Nucleus accumbens (tissue), 56 donors: ENCODE results near the gene SLC22A23.

ENCODE experiments used
- DNase-seq, 56 donors: peaks; one replicate each; lab custom pipeline; 2025; lab: John Stamatoyannopoulos, UW

The SLC22A23 gene, protein sequence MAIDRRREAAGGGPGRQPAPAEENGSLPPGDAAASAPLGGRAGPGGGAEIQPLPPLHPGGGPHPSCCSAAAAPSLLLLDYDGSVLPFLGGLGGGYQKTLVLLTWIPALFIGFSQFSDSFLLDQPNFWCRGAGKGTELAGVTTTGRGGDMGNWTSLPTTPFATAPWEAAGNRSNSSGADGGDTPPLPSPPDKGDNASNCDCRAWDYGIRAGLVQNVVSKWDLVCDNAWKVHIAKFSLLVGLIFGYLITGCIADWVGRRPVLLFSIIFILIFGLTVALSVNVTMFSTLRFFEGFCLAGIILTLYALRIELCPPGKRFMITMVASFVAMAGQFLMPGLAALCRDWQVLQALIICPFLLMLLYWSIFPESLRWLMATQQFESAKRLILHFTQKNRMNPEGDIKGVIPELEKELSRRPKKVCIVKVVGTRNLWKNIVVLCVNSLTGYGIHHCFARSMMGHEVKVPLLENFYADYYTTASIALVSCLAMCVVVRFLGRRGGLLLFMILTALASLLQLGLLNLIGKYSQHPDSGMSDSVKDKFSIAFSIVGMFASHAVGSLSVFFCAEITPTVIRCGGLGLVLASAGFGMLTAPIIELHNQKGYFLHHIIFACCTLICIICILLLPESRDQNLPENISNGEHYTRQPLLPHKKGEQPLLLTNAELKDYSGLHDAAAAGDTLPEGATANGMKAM

DNA sequence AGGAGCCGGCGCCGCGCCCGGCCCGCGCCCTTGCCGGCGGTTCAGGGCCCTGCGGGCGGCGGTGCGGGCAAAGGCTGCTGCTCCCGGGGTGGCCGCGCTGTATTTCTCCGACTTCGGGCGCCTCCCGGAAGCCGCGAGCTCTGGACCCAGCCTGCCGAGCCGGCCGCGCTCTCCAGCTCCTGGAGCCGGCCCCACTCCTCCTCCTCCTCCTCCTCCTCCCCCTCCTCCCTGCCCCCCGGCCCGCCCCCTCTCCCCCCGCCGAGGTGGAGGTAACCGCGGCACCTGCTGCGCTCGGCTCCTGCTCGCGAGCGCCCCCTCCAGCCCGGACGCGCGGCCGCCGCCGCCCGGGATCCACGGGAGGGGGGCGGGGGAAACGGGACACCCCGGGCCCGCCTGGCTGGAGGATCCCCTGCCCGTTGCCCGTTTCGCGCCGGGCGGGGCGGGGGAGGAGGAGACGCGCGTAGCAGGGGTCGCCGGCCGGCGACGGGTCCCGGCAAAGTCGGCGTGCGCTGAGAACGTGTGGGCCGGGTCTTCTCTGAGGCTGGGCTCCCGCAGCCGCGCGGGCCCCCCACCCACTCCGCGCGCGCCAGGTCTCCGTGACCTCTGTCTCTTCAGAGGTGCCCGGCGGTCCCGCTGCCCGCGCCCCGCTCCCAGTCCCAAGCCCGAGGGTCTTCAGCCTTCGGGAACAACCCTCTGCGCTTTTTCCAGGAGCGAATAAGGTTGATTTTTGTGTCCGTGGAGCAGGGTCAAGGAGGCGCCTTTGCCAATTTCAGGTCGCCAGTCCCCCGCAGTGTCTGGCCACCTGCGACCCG is at the start of gene SLC22A23:
Gene SLC22A23, minus strand, starts transcription at position 153 of the 812 bp plus-strand sequence. CDS start 491 bp downstream, outside the sequence.
- peak in 51 of 56 donors; percentile 25 to 89 (median 69) for DNase-seq

DNA sequence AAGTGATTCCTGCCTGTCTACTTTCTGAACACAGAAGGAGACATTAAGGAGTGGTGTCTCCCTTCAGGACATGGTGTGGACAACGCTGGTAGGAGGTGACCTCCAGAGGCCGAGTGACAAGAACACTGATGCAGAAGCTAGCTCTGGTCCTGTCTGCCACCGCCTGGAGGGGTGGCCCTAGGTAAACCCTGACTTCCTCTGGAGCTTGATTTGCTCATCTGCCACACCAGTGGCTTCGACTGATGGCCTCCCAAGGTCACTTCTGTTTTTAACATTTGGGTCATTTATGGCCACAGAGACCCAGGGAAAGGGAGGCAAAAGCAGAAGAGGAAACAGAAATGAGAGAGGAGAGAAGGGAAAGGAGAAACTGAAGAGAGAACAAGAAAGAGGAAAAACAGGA is 49.4 kb upstream of the SLC22A23 start:
- no peak for DNase-seq

DNA sequence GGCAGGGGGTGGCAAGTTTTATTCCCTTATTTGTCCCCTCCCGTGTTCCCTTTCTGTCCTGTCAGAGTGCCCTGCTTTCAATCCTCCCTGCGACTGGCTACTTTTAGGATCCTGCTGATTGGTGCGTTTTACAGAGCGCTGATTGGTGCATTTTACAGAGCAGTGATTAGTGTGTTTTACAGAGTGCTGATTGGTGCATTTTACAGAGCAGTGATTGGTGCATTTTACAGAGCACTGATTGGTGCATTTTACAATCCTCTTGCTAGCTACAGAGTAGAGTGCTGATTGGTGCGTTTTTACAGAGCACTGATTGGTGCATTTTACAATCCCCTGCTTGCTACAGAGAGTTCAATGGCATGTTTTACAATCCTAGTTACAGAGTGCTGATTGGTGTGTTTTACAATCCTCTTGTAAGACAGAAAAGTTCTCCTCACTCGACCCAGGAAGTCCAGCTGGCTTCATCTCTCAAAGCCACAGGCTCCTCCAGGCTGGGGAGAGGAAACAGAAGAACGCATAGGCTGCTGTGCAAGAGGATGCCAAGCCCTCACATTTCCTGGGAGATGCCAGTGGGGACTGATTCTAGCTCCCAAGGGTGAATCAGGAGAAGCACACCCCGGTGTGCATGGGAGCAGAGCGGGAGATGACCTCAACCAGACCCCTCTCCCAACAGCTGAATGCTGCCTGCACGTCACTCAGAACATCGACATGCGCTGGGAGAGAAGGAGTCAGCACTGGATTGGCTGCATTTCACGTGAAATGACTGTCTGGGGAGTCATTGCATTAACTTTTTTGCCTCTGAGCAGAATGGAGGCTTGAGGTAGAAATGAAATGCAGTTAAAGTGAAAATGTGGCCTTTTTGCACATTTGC is 48.3 kb upstream of the SLC22A23 start:
- DNase-seq, result no peak

DNA sequence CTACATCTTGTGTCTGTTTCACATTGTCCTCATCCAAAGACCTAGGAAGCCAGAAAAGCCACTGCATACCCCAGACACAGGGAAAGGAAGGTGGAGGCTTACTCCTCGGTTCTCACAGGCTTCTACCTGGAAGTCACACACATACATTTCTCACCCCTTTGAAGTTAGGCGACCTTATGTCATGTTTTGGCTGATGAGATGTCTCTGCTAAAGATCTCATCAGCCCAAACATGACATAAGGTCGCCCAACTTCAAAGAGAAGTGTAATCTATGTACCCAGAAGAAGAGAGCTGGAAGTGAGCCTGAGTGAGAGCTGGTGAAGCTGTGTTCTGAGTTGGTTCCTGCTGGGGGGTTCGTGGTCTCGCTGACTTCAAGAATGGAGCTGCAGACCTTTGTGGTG is 47.5 kb upstream of the SLC22A23 start:
- DNase-seq, result no peak

DNA sequence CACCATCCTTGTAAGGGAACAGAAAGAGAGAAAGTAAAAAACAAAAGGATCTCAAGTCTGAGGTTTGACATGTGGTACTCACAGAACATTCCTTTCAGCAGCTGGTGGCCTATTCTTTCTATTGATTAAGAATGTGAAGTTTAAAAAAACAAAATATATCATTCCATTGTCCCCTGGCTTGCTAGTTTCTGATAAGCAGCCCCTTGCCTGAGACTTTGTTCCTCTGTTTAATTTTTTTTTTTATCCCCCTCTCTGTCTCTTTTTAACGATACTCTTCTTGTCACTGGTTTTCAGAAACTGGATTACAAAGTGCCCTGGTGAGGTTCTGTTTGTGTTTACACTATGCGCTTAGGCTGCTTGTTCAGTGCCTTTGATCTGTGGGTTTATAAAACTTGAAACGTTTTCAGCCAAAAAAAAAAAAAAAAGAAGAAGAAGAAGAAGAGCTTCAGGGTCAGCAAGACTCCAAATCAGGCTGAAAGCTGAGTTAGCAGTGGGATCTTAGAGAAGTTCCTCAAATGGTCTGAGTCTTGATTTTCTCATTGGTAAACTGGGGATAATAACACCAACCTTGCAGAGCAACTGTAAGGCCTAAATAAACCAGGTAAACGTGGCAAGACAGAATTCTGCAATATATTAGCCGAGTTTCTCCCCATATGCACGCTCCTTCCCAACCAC is 45.1 kb upstream of the SLC22A23 start:
- DNase-seq, result no peak

DNA sequence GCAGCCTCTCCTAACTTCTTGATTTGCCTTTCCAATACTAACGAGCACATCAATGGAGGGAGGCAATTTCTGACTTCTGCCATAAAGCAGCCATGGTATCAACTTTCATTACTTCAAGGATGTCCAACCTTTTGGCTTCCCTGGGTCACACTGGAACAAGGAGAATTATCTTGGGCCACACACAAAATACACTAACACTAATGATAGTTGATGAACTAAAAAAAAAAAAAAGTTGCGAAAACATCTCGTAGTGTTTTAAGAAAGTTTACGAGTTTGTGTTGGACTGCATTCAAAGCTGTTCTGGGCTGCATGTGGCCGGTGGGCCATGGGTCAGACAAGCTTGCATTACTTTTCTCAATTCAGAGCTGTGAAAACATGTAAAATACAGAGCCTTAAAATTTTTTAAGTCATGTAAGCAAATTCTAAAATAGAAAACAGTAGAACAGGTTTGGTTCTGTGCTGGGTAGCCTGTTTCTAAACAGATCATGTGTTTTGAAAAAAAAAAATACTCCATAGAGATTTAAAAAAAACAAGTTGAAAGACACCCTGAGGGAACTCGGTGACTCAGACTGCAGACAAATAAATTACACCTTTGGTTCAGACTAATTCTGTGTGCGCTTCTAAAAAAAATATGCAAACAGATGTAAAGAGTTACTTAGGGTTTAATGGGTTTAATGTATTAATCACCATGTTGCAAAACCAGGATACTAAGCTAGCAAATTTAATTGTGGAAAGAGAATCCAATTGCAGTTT is 43.6 kb upstream of the SLC22A23 start:
- DNase-seq, result no peak

DNA sequence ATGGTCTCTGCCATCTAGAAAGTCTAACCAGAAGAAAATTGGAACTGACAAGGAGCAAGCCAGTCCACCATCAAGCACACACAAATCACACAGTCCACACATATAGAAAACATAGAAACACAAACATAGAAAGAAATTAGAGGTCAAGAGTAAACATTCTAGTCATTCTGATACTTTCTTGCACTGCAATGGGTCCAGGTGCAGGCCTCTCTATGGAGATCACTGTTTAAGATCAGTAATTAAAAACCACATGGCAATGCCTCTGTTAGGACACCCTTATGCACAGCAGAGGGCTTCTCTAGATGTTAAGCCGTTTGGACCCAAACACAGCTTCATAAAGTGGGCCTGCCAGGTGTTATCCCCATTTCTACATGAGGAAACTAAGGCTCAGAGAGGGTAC is 42.8 kb upstream of the SLC22A23 start:
- DNase-seq, result no peak

DNA sequence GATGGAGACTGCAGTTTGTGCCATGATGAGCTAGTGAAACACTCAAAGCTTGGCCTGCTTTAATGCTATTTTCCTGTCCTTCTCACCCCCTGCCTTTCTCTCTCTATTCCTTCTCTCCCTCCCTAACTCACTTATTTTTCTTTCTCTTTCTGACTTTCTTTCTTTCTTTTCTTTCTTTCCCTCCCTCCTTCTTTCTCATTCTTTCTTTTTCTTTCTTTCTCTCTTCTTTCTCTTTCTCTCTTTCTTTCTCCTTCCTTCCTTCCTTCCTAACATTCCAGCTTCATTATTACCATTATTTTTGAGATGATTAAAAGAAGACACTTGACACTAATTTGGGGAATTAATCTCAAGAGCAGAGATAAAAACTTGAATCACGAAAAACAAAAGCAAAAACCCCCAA is 39.5 kb upstream of the SLC22A23 start:
- DNase-seq, result no peak

DNA sequence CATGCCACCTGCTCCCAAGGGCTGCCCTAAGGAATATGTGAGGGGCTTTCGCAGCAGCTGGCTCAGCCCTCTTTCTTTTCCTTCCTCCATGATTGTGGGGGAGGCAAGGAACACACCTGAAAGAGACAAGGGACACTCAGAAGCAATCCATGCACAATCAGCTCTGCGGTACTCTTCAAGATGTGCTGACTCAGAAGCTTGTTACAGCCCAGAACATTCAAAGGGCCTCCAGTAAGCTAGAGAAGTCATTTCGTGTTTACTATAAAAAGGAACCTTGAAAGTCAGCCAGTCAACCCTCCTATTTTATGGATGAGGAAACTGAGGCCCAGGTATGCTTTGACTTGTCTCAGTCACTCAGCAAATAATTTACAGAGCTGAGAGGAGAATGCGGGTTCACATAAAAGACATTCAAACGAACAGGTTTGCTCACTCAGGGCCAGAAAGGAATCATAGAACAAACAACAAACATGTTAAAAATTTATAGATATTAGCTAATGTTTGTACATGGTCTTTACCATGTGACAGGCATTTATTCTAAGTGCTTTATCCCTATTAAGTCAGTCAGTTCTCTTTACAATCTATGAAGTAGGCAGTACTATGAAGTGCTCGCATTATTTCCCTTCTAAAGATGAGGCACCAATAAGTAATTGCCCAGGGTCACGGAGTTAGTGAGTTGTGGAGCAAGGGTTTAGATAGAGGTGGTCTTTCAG is 37.7 kb upstream of the SLC22A23 start:
- no peak for DNase-seq

DNA sequence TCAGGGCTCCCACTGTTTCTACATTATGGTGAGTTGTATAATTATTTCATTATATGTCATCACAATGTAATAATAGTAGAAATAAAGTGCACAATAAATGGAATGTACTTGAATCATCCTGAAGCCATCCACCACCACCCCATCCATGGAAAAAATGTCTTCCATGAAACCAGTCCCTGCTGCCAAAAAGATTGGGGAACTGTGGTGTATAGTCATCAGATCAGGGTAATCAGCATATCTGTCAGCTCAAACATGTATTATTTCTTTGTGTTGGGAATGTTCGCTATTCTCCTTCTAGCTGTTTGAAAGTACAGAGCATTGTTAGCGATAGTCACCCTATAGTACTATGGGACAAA is 33.8 kb upstream of the SLC22A23 start:
- DNase-seq, result no peak

DNA sequence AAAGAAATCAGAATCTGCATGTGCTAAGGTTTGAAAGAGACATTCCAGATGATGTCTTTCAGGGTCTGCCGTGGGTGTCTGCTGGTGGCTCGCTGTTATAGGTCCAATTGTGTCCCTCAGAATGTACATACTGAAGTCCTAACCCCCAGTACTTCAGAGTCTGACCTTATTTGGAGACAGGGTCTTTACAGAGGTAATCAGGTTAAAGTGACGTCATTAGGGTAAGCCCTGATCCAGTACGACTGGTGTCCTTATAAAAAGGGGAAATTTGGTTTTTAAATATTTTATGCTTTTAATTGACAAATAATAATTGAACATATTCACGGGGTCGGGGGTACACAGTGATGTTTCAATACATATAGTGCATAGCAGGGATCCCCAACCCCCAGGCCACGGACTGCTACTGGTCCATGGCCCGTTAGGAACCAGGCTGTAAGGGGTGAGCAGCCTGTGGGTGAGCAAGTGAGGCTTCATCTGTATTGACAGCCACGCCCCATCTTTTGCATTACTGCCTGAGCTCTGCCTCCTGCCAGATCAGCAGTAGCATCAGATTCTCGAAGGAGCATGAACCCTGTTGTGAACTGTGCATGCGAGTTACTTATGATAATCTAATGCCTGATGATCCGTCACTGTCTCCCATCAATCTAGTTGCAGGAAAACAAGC is 33.2 kb upstream of the SLC22A23 start:
- DNase-seq, result no peak

DNA sequence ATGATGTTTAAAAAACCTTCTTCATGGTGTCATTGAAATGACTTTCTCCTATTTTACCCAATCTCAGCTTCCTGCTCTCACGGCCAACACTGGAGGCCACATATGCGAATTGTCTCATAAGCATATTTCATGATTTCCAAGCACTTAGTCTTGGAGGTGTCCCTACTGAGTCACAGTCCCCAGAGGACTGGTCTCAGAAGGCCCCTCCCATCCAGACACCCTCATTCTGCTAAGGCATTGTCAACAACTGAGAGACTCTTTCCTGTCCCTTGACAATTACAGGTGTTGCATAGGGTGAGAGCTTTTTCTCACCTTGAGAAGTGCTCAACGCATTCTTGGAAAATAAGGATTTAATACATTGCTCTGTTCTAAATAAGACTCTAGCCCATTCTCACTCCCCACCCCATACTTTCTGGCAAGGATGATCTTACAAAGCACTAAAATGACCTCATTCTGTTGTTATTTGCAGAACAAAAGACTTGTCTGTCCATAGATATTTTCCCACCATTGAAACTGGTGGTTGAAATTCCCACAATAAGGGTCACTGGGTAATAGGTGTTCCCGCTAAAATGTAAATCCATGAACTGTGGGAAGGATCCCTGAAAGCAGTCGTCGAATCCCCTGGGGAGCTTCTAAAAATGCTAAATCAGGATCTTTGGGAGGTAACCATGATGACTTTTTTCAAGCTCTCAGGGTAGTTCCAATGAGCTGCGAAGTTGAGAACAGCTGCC is 32.3 kb upstream of the SLC22A23 start:
- no peak for DNase-seq

DNA sequence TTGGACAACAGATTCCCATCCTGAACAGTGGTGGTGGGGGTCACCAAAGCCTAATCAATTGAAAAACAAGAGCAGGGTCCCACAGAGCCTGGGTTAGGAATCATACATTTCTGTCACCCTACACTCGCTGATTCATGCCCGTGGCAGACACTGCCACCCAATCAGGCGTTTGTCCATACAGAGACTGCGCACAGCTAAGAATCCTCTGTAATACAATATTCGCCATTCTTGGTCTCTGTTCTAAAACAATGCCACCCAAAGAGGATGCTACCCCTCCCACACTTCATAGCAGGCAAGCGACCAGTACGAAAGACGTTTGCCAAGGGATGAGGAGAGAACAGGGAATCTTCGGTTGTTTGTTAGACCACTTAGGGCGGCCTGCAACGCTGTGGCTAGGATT is 28.1 kb upstream of the SLC22A23 start:
- peak in 22 of 56 donors; percentile 3 to 65 (median 24) for DNase-seq

DNA sequence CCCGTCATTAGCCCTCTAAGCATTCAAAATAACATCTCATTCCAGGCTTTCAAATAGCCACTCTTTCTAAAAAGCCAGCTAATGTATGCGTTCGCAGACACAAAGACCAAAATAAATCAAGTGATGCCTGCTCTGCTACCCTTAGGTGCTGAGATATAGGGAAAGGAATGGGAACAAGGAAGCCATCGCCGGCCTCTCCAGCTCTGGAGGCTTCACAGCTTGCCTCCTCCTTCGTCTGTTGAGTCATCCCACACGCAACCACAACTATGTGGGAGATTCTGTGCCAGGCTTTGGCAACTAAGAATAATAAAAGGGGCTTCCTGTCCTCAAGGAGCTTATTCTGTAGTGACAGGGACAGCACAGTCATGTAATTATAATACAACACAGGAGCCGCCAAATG is 27.3 kb upstream of the SLC22A23 start:
- no peak for DNase-seq

DNA sequence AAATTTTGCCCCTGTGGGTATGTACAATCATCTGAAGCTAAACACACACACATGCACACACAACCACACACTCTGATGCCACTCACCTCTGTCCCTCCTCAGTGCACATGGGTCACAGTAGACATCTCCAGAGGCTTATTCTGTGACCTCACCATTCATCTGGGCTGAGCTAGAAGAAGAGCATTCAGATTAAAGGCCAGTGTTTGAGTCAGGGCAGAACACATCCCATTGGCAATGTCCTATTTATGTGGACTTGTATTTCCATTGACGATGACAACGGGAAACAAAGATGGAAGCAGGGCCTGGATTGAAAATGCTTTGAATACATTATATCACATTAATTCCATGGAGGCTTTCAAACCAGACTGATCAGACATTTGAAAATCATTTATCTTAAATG is 26.8 kb upstream of the SLC22A23 start:
- DNase-seq, result no peak

DNA sequence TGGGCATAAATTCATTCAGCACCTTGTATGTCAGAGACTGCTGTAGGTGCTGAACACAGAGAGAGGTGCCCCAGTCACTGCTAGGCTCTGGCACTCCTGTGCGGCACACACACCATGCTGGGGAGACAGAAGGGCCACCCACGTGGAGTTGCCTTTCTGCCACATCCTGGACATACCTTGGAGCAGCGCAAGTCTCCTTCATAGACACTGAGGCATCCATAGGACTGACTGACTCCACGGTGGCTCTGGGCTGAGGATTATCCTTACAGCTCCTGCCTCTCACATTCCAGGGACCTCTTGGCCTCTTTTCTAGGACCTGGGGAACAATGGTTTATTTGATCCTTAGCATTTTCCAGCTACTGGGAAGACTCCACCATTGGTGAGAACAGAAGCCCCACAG is 26.0 kb upstream of the SLC22A23 start:
- no peak for DNase-seq

DNA sequence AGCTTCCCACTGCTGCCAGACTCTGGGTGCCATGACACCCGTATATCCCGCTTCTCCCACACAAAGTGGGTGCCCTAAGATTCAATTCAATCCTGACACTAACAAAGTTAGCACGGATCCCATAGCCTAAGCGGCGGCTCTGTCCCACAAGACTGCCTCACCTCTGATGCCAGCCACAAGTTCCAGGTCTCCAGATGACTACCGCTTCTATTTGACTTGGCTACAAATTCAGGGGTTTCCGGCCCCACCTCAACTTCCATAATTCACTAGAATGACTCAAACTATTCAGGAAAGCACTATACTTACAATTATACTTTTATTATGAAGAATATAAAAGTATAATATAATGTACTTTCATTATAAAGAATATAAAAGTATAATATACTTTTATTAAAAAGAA is 24.8 kb upstream of the SLC22A23 start:
- DNase-seq, result no peak
